Caki2 (cell line): ENCODE data around the gene ANGPTL5. TPM values are rescaled to one million over a fixed set of nuclear protein-coding genes. Genes with fewer than 3 reads are reported as not detected.
"Not testable (repeated sequence)": the region's sequence is repeated elsewhere in the genome, so short reads cannot be mapped to it uniquely, and the experiment has no call there.

Experiments
- DNase-seq: peaks from one replicate; pipeline ENCODE4 v3.0.0-alpha.2; 2015; ENCODE audit warnings: low read depth
- in situ Hi-C: cut with HindIII; loops from 2 replicates; pipeline ENCODE4 v1.10.0; 2016; ENCODE audit warnings: low sequenced_read_pairs, low pct_unique_long_range_greater_than_20kb, mixed read lengths
- total RNA-seq: library from RNA; depleted of rRNA; stranded (reverse); fragments of >200 nt; shearing (Covaris generic); gene quantifications from 2 replicates; pipeline ENCODE4 v1.2.3, GENCODE V29; 2014; ENCODE audit warnings: low replicate concordance; rRNA removed

The ANGPTL5 gene
- total RNA-seq, result not detected in 2 replicates

GRCh38 chr11:101916422-101916821 is at the start of gene ANGPTL5:
Gene ANGPTL5, minus strand, starts transcription at chr11:101916522. Its CDS starts 8,613 bp downstream, at chr11:101907909.
- DNase-seq, result peak; percentile 8
- in situ Hi-C loops, result no loop called here

GRCh38 chr11:101964200-101964599 is 47.9 kb upstream of the ANGPTL5 start:
- in situ Hi-C loops, DNase-seq: not testable (repeated sequence)

- in situ Hi-C loops, result no loop called here
- no peak for DNase-seq
These were observed 43.9 kb upstream of the ANGPTL5 start for GRCh38 chr11:101960231-101960630.

GRCh38 chr11:101955701-101956100 is 39.4 kb upstream of the ANGPTL5 start:
- in situ Hi-C loops, result no loop called here
- no peak for DNase-seq

- no peak for DNase-seq
- in situ Hi-C loops, result no loop called here
These were observed 39.0 kb upstream of the ANGPTL5 start for GRCh38 chr11:101955278-101955677.

- in situ Hi-C loops, result no loop called here
- no peak for DNase-seq
These were observed 33.4 kb upstream of the ANGPTL5 start for GRCh38 chr11:101949680-101950220.

GRCh38 chr11:101945448-101945847 is 29.1 kb upstream of the ANGPTL5 start:
- in situ Hi-C loops, result no loop called here
- no peak for DNase-seq

- in situ Hi-C loops, result no loop called here
- DNase-seq, result no peak
These were observed 28.6 kb upstream of the ANGPTL5 start for GRCh38 chr11:101944923-101945322.

- in situ Hi-C loops, result no loop called here
- DNase-seq, result no peak
These were observed 24.7 kb upstream of the ANGPTL5 start for GRCh38 chr11:101940901-101941520.

GRCh38 chr11:101931692-101932091 is 15.4 kb upstream of the ANGPTL5 start:
- in situ Hi-C loops, result no loop called here
- DNase-seq, result no peak

GRCh38 chr11:101929294-101929915 is 13.1 kb upstream of the ANGPTL5 start:
- DNase-seq, result no peak
- in situ Hi-C loops, result no loop called here

GRCh38 chr11:101923554-101923953 is 7.2 kb upstream of the ANGPTL5 start:
- no peak for DNase-seq
- in situ Hi-C loops, result no loop called here

- in situ Hi-C loops, result no loop called here
These were observed 4.7 kb upstream of the ANGPTL5 start for GRCh38 chr11:101920992-101921391.

GRCh38 chr11:101917226-101917625 is 904 bp upstream of the ANGPTL5 start:
- in situ Hi-C loops, result no loop called here
- DNase-seq, result no peak

More at GRCh38 chr11:101920992-101921391, 4.7 kb upstream of the ANGPTL5 start:
- no peak for DNase-seq

GRCh38 chr11:101915791-101916291 is 481 bp downstream of the ANGPTL5 start:
- in situ Hi-C loops, result no loop called here
- peak; percentile 52 for DNase-seq

GRCh38 chr11:101914738-101915426 is 1.4 kb downstream of the ANGPTL5 start, which contains the start of gene CEP126:
Gene CEP126, plus strand, starts transcription at chr11:101915010. Its CDS starts 275 bp downstream, at chr11:101915285.
- peak; percentile 95 for DNase-seq
- in situ Hi-C loops, result no loop called here

- no peak for DNase-seq
- in situ Hi-C loops, result no loop called here
These were observed 2.0 kb downstream of the ANGPTL5 start for GRCh38 chr11:101914341-101914737.

GRCh38 chr11:101913656-101914055 is 2.7 kb downstream of the ANGPTL5 start:
- in situ Hi-C loops, result no loop called here

GRCh38 chr11:101912823-101913284 is 3.5 kb downstream of the ANGPTL5 start:
- DNase-seq, result peak; percentile 81
- in situ Hi-C loops, result no loop called here

More at GRCh38 chr11:101913656-101914055, 2.7 kb downstream of the ANGPTL5 start:
- DNase-seq, result no peak
